Astrocyte (in vitro differentiated cells and primary cell): ENCODE results near the gene CNKSR2.

Experiments
- EZH2 ChIP-seq: IDR thresholded peaks from 2 replicates; pipeline ENCODE4 v1.6.1; 2012; ENCODE audit warnings: mild to moderate bottlenecking, low read length, inconsistent platforms; ENCODE audit not compliant: insufficient read depth
- TF ChIP-seq, protein P1 (sequence below): IDR thresholded peaks from 2 replicates; pipeline ENCODE4 v1.5.1; 2011; ENCODE audit warnings: low read depth, mild to moderate bottlenecking, inconsistent platforms, low read length, moderate library complexity; ENCODE audit not compliant: insufficient read depth

- no peak for TF ChIP-seq EZH2
- TF ChIP-seq, protein P1, sequence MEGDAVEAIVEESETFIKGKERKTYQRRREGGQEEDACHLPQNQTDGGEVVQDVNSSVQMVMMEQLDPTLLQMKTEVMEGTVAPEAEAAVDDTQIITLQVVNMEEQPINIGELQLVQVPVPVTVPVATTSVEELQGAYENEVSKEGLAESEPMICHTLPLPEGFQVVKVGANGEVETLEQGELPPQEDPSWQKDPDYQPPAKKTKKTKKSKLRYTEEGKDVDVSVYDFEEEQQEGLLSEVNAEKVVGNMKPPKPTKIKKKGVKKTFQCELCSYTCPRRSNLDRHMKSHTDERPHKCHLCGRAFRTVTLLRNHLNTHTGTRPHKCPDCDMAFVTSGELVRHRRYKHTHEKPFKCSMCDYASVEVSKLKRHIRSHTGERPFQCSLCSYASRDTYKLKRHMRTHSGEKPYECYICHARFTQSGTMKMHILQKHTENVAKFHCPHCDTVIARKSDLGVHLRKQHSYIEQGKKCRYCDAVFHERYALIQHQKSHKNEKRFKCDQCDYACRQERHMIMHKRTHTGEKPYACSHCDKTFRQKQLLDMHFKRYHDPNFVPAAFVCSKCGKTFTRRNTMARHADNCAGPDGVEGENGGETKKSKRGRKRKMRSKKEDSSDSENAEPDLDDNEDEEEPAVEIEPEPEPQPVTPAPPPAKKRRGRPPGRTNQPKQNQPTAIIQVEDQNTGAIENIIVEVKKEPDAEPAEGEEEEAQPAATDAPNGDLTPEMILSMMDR, result no peak
Observed at GRCh38 chrX:21586001-21586400, 211.8 kb downstream of the CNKSR2 start.
